Immature natural killer cell (primary cell): ENCODE data around the gene DNM2. TPM values are rescaled to one million over a fixed set of nuclear protein-coding genes. Genes with fewer than 3 reads are reported as not detected.
"Not testable (repeated sequence)": the region's sequence is repeated elsewhere in the genome, so short reads cannot be mapped to it uniquely, and the experiment has no call there.

Experiments
- DNase-seq, 3 donors: peaks; one replicate each; pipeline ENCODE4 v3.0.0; 2022; ENCODE audit warnings: mixed read lengths in 1 of 3
- H3K27ac Mint-ChIP-seq, 6 donors: one replicate each; pipeline ENCODE4 v1.8.0; 2020; ENCODE audit warnings: mixed read lengths in 6 of 6, mild to moderate bottlenecking in 5 of 6, inconsistent platforms in 4 of 6, moderate library complexity in 3 of 6
- H3K27me3 Mint-ChIP-seq, 3 donors: one replicate each; pipeline ENCODE4 v1.8.0; 2020 to 2021; ENCODE audit warnings: low read depth in 3 of 3, mild to moderate bottlenecking in 3 of 3, mixed read lengths in 3 of 3, moderate library complexity in 3 of 3, inconsistent platforms in 1 of 3
- H3K36me3 Mint-ChIP-seq, 3 donors: one replicate each; pipeline ENCODE4 v1.8.0; 2020; ENCODE audit warnings: mixed read lengths in 3 of 3, inconsistent platforms in 2 of 3, mild to moderate bottlenecking in 2 of 3
- H3K4me1 Mint-ChIP-seq, 2 donors: one replicate each; pipeline ENCODE4 v1.8.0; 2020; ENCODE audit warnings: inconsistent platforms in 2 of 2, mild to moderate bottlenecking in 2 of 2, mixed read lengths in 2 of 2, moderate library complexity in 1 of 2
- H3K4me3 Mint-ChIP-seq, 5 donors: one replicate each; pipeline ENCODE4 v1.8.0; 2020; ENCODE audit warnings: mild to moderate bottlenecking in 5 of 5, mixed read lengths in 5 of 5, inconsistent platforms in 3 of 5, moderate library complexity in 3 of 5
- H3K9me3 Mint-ChIP-seq, 6 donors: one replicate each; pipeline ENCODE4 v1.8.0; 2020; ENCODE audit warnings: mild to moderate bottlenecking in 6 of 6, mixed read lengths in 6 of 6, inconsistent platforms in 4 of 6, moderate library complexity in 3 of 6
- polyA plus RNA-seq, 3 donors: library from polyadenylated mRNA; unstranded; fragments of 300-500 nt; fragmentation: Illumina TruSeq; gene quantifications; one replicate each; pipeline ENCODE4 v1.2.3, GENCODE V29; 2021

The DNM2 gene
- polyA plus RNA-seq, 3 donors from 2014 or later = 62.9 to 170 (median 92.7) TPM

DNA sequence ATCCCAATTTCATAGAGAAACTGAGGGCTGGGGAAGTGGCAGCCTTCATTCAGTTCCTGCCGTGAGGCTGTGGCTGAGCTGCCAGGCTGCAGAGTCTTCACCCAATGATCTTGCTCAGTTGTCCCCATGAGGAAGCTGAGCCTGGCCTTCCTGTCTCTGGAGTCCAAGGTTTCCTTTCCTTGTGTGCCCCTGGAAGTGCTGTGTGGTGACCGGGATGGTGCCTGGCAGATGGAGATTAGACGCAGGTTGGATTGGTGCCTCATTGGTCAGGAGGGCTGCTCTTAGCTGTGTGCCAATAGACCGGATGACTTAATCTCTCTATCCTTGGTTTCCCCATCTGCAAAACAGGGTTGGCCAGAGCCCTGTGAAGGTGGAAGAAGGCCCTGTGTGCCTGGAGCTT lies 24.6 kb downstream of the DNM2 start:
- Mint-ChIP-seq H3K27me3 (peaks cover 0 to 5% (median 4%) of the 10 kb centered on the region in 3 donors), H3K4me1 (peaks cover 68 to 79% of the 10 kb centered on the region in 2 donors), H3K9me3 (no peaks in the 10 kb centered on the region), H3K27ac (peak overlapping the region; percentile 29 to 86 (median 69)), H3K4me3 (peak overlapping the region in 2 of 5 donors; percentile 11 to 13), H3K36me3 (no peaks in the 10 kb centered on the region)
- DNase-seq = no peak

DNA sequence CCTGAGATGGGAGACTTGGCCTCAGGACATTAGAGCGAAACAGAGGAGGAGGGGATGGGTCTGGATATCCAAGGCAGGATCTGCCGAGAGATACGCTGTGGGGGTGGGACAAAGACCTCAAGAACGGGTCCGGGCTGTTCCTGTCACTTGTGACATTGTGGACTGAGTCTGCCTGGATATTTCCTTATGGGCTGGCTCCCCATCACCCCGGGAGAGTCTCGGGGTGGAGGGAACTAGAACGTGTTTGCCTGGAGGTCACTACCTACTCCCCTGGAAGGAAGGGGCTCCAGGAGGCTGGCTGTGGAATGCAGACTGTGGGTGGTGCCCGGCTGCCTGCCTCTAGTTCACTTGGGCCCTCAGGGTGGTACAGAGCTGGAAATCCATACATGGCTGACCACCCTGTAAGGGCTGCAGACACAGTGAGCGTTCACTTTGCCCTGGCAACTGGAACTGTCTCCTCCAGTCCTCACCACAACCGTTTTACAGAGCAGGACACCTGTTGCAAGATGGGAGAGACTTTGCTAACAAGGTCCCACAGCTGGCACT lies 26.4 kb downstream of the DNM2 start:
- H3K4me3 Mint-ChIP-seq = no peak overlapping the region

DNA sequence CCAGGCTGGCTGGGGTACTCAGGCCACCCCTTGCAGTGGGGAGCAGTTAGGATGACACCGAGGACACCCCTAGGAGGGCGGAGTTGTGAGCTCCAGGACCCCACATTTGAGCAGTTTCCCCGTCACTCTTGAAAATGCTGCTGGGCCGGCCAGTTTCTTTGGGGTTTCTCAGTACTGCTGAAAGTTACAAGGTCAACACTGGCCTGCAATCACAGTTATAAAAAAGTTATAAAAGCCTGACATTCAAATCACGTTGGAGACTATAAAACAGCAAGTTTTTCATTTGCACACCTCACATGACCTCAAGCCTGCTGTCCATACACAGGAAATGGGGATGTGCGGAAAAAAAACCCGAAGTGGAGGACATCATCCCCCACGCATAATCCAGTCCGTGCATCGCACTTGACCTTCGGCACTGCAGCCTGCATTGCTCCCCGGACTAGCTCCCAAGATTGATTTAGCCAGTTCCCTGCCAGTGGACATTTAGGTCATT lies 27.0 kb downstream of the DNM2 start:
- Mint-ChIP-seq H3K27ac (peak overlapping the region in 4 of 6 donors; percentile 59 to 74 (median 72)), H3K9me3 (no peaks in the 10 kb centered on the region), H3K4me1 (peaks cover 79 to 83% of the 10 kb centered on the region in 2 donors), H3K36me3 (no peaks in the 10 kb centered on the region), H3K4me3 (no peak overlapping the region), H3K27me3 (peaks cover 0 to 5% (median 4%) of the 10 kb centered on the region in 3 donors)
- DNase-seq = no peak

More for the DNA sequence above, 26.4 kb downstream of the DNM2 start:
- Mint-ChIP-seq H3K27ac (peak overlapping the region; percentile 10 to 74 (median 70)), H3K9me3 (no peaks in the 10 kb centered on the region), H3K36me3 (no peaks in the 10 kb centered on the region), H3K4me1 (peaks cover 77 to 83% of the 10 kb centered on the region in 2 donors), H3K27me3 (peaks cover 0 to 5% (median 4%) of the 10 kb centered on the region in 3 donors)
- DNase-seq = no peak

DNA sequence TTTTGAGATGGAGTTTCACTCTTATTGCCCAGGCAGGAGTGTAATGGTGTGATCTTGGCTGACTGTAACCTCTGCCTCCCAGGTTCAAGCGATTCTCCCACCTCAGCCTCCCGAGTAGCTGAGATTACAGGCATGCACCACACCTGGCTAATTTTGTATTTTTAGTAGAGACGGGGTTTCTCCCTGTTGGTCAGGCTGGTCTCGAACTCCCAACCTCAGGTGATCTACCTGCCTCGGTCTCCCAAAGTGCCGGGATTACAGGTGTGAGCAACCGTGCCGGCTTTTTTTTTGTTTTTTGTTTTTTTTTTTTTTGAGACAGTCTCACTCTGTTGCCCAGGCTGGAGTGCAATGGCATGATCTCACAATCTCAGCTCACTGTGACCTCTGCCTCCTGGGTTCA lies 28.6 kb downstream of the DNM2 start:
- H3K4me1 Mint-ChIP-seq = peaks cover 85 to 86% of the 10 kb centered on the region in 2 donors
- not testable (repeated sequence) for DNase-seq, H3K9me3 Mint-ChIP-seq, H3K27me3 Mint-ChIP-seq, H3K36me3 Mint-ChIP-seq
- H3K4me3 Mint-ChIP-seq = peak overlapping the region in 1 of 5 donors; percentile 13
- H3K27ac Mint-ChIP-seq = peak overlapping the region in 1 of 6 donors; percentile 48

DNA sequence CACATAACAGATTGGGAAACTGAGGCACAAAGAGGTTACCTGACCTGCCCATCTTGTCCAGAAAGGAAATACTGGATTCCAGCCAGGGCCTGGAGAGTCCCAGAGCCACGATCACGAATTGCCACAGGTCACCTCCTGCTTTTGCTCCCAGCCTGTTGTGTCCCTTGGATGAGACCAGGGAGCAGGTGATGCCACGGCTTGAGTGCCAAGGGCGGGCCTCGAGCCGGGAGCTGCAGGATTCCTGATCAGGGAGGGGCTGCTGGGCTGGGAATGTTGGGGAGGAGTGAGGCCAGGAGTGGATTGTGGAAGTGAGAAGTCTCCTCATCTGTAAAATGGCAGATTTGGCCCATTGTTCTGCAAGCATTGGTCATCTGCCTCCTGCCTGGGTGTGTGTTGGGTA lies 29.4 kb downstream of the DNM2 start:
- no peak for DNase-seq
- Mint-ChIP-seq H3K27ac (peak overlapping the region; percentile 76 to 92 (median 86)), H3K4me3 (peak overlapping the region in 4 of 5 donors; percentile 39 to 66 (median 60)), H3K4me1 (peaks cover 85 to 87% of the 10 kb centered on the region in 2 donors), H3K36me3 (no peaks in the 10 kb centered on the region), H3K27me3 (peaks cover 0 to 5% (median 4%) of the 10 kb centered on the region in 3 donors), H3K9me3 (no peaks in the 10 kb centered on the region)

DNA sequence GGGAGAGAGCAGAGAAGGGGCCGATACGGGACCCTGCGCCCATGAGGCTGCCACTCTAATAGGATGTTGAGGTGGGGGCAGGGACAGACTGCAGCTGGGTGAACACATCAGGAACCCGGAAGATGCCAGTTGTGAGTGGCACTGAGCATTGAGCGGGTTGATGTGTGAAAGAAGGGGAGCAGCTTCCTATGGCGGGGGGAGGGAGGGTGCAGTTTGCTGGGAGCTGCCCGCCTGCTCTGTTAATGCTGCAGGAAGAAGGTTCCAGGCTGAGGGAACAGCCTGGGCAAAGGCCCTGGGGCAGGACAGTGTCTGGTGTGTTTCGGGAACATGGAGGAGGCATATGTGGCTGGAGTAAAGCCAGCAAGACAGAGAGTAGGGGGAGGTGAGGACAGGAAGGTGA lies 29.8 kb downstream of the DNM2 start:
- peak in 1 of 3 donors; percentile 32 for DNase-seq
- Mint-ChIP-seq H3K27me3 (peaks cover 0 to 6% (median 4%) of the 10 kb centered on the region in 3 donors), H3K4me1 (peaks cover 83 to 86% of the 10 kb centered on the region in 2 donors), H3K36me3 (no peaks in the 10 kb centered on the region), H3K27ac (peak overlapping the region; percentile 76 to 92 (median 86)), H3K4me3 (peak overlapping the region; percentile 39 to 66 (median 57)), H3K9me3 (no peaks in the 10 kb centered on the region)

DNA sequence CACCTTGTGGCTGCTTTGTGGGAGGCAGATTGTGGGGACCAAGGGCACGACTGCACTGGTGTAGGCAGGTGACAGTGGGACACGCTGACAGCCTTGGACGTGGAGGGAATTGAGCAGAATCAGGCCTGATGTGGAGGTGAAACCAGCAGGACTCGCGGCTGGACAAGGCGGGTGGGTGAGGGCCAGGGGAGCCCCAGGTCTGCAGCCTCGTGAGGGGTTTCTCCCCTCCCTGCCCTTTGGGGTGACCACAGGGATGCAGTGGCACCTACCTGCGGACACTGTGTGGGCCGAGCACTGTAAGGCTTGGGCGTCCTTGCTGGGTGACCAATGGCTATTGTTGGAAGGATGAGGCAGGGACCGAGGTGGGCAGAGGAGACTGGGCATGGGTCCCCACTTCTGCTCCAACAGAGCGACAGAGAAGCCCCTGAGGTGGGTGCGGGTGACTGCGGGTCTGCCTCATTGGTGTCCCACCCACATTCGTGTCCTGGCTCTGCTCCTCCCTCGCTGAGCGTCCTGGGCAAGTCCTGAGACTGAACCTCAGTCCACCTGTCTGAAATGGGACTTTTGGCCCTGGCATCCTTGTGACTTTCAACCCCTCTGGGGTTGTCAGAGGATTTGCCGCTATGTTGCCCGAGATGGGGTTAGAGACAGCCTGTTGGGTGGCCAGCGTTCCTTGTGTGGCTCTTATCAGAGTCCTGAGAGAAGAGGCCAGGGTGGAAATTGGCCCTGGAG lies 30.5 kb downstream of the DNM2 start:
- peak overlapping the region; percentile 39 to 67 (median 57) for H3K4me3 Mint-ChIP-seq

DNA sequence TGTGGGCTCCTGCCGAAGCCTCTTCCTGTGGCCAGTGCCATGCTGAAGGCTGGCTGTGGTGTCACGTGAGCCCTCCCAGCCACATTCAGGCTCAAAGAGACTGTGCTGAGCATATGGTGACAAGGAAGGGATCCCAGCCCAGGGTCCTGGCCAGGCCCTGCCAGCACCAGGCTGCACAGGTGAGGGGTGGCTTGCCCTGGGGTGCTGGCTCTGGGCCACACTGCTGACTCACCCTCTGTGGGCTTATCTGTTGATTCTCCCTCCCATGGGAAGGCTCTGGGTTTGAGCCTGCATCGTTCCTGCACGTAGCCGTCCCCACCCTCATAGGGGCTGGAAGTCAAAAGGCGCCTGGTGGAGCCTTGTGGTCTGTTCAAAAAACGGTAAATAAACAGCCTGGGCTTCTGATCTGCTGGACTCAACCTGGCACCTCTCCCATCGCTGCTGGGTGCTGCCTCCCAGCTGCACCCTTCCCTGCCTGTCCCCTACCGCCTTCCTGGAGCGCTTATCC lies 31.1 kb downstream of the DNM2 start:
- H3K36me3 Mint-ChIP-seq = no peaks in the 10 kb centered on the region
- H3K27ac Mint-ChIP-seq = peak overlapping the region; percentile 76 to 87 (median 83)
- no peak for DNase-seq
- peaks cover 85 to 87% of the 10 kb centered on the region in 2 donors for H3K4me1 Mint-ChIP-seq
- no peaks in the 10 kb centered on the region for H3K9me3 Mint-ChIP-seq
- H3K27me3 Mint-ChIP-seq = peaks cover 3 to 10% (median 4%) of the 10 kb centered on the region in 3 donors
- peak overlapping the region in 4 of 5 donors; percentile 25 to 67 (median 34) for H3K4me3 Mint-ChIP-seq

More for the DNA sequence above, 30.5 kb downstream of the DNM2 start:
- DNase-seq = no peak
- Mint-ChIP-seq H3K27me3 (peaks cover 3 to 10% (median 4%) of the 10 kb centered on the region in 3 donors), H3K9me3 (no peaks in the 10 kb centered on the region), H3K4me1 (peaks cover 80 to 85% of the 10 kb centered on the region in 2 donors), H3K36me3 (no peaks in the 10 kb centered on the region), H3K27ac (peak overlapping the region; percentile 76 to 92 (median 86))

DNA sequence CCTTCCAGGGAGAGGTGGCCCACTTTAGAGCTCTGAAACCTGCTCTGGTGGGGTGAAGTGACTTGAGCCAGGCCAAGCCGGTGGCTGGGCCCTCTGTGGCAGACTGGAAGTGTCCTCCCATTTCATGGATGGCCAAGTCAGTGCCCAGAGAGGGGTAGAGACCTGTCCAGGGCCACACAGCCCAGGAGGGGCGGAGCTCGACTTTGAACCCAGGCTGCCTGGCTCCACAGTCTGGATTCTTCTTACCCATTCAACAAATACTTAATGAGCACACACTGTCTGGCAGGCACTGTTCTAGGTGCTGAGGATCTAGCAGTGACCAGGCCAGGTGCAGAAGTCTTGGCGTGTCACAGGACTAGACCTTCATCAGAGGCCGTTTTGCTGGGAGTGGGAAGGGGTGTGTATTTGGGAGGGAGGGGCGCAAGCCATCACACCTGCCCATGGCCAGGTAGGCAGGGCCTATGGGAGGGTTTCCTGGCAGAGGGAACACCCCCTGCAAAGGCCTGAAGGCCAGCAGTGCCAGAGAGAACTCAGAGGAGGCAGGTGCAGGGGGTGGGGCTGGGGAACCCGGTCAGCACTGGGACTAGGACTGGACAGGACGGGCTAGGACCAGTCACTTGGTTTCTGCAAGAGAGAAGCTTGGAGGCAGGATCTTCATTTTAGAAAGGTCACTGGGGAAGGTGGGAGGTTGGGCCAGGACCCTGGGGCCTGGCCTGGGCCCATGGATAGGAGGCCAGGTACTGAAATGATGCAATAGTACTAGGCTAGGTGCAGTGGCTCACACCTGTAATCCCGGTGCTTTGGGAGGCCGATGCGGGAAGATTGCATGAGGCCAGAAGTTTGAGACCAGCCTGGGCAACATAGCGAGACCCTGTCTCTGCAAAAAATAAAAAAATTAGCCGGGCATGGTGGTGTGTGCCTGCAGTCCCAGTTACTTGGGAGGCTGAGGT lies 31.8 kb downstream of the DNM2 start:
- no peaks in the 10 kb centered on the region for H3K9me3 Mint-ChIP-seq
- H3K27ac Mint-ChIP-seq = peak overlapping the region; percentile 75 to 86 (median 82)
- H3K4me3 Mint-ChIP-seq = peak overlapping the region in 4 of 5 donors; percentile 25 to 52 (median 36)
- DNase-seq = no peak
- H3K27me3 Mint-ChIP-seq = peaks cover 3 to 9% (median 4%) of the 10 kb centered on the region in 3 donors
- no peaks in the 10 kb centered on the region for H3K36me3 Mint-ChIP-seq
- peaks cover 82 to 84% of the 10 kb centered on the region in 2 donors for H3K4me1 Mint-ChIP-seq

DNA sequence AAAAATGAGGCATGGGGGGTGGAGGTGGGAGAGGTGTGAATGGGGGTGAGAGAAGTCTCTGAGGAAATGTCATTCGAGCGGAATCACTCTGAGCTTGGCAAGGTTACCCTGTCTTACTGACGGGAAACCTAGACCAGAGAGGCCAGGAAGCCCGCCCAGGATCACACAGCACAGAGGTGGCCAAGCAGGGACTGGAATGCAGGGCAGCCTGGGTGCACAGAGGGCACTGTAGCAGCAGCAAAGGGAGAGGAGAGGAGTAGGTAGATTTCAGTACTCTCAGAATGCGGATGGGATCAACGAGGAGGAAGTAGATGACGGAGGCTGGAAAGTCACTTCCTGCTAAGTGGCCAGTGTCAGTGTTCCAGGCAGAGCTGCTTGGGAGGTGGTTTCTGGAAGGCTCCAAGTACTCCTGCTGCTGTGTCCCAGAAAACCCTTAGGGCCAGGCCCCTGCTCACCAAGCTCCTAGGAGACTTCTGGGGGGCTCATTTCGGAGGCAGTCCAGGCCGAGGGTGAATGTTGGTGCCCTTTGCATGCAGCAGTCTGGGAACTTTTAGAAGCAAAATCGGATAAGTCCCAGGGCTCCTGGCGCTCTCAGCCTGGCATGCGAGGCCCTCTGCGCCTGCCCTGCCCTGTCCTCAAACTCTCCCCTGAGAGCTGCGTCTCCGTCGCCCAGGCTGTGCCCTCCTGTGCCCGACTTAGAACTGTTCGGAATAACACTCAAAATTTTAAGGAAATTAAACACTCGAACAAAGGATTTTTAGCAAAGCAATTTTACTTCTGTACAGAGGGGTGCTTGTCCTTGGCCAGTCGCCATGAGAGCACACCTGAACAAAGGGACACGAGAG lies 33.5 kb downstream of the DNM2 start:
- H3K4me1 Mint-ChIP-seq = peaks cover 84 to 87% of the 10 kb centered on the region in 2 donors
- H3K36me3 Mint-ChIP-seq = no peaks in the 10 kb centered on the region
- DNase-seq = no peak
- H3K27me3 Mint-ChIP-seq = peaks cover 0 to 9% (median 3%) of the 10 kb centered on the region in 3 donors
- peak overlapping the region; percentile 78 to 96 (median 90) for H3K27ac Mint-ChIP-seq
- H3K9me3 Mint-ChIP-seq = no peaks in the 10 kb centered on the region
- H3K4me3 Mint-ChIP-seq = peak overlapping the region; percentile 12 to 65 (median 41)

DNA sequence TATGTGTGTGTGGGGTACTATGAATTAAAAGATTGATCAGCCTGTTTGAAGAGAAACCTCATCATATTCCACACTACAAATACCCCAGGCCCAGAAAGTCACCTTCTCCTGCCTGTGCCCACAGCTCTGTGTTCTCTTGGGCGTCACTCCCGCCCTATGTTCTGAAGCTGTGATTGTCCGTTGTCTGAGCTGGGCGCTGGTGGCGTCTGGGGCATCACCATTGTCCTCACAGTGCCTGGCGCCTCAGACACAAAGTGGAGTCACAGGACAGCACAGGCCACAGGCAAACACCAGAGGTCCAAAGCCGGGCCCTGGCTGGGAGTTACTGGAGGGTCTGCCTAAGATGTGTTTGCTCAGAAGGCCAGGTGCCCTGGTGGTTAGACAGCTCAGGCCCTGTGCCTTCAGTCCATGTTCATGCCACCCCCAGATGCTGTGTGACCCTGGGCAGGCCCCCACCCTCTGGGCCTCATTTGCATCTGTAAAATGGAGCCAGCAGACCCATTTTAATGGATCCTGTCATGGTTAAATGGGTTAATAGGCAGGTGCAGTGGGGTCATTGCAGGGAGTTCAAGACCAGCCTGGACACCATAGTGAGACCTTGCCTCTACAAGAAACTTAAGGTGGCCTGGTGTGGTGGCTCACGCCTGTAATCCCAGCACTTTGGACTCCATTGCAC lies 34.5 kb downstream of the DNM2 start:
- peaks cover 87 to 91% of the 10 kb centered on the region in 2 donors for H3K4me1 Mint-ChIP-seq
- peak overlapping the region in 1 of 5 donors; percentile 7 for H3K4me3 Mint-ChIP-seq
- H3K27me3 Mint-ChIP-seq = peaks cover 0 to 9% (median 3%) of the 10 kb centered on the region in 3 donors
- H3K9me3 Mint-ChIP-seq = no peaks in the 10 kb centered on the region
- H3K27ac Mint-ChIP-seq = peak overlapping the region; percentile 78 to 98 (median 94)
- no peak for DNase-seq
- H3K36me3 Mint-ChIP-seq = no peaks in the 10 kb centered on the region
